ENCODE data around the gene NKAIN4. TPM values are rescaled to one million over a fixed set of nuclear protein-coding genes. Genes with fewer than 3 reads are reported as not detected.
A peak's percentile ranks its signal among the peaks of the same experiment; 100 is the strongest.

Gene NKAIN4
- total and polyA plus RNA-seq, 2 experiments from 2014 or later = 12.6 to 13.2 TPM

DNA sequence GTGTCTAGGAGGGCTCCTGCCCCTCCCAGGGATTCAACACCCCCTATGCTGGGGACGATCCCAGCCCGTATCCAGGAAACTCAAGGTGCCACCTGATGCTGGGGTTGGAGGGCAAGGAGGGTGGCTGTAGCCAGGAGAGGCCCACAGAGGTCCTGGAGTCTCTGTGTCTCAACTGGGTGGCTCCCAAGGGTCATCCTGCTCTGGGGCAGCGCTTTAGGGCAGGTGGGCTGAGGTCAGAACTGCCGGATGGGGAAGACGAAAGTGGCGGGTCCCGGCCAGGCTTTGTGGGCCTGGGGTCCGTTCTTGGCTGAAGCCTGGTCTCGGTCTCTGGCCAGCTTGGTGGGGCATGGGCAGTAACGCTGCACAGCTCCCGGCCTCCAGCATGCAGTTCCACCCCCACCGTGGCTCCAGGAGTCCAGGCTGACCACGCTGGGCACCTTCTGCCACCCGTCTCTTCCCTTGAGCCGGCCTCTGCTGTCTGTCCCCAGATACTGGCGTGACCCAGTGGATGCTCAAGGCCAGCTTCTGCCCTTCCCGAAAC, 35.9 kb upstream of the NKAIN4 start:
- Histone ChIP-seq H4K20me1 (replicated peaks; ENCODE audit: insufficient read depth) (no peaks in the 10 kb centered on the region), H3K4me2 (no peak overlapping the region), H3K9me2 (ENCODE audit: insufficient read depth) (no peaks in the 10 kb centered on the region), H3F3A (replicated peaks; ENCODE audit: low read depth) (no peaks in the 10 kb centered on the region), H3K27ac (ENCODE audit: low read depth) (0 out of 2 replicates have a peak overlapping the region, but pooled peaks have one; percentile 45), H3K4me3 (no peak overlapping the region), H3K4me1 (ENCODE audit: insufficient read depth) (peaks cover 7% of the 10 kb centered on the region; the same call in 1 of the 2 replicates), H2AFZ (no peak overlapping the region), H3K36me3 (ENCODE audit: insufficient read depth) (no peaks in the 10 kb centered on the region; the same call in 1 of the 2 replicates), H3K79me2 (replicated peaks; ENCODE audit: insufficient read depth) (no peaks in the 10 kb centered on the region), H3K27me3 (ENCODE audit: insufficient read depth) (no peaks in the 10 kb centered on the region)
- peaks cover 22% of the 10 kb centered on the region for H3K27me3 Mint-ChIP-seq (ENCODE audit: insufficient read depth, low read depth, poor library complexity)
- H3K4me3 Mint-ChIP-seq = no peak overlapping the region
- H3K27ac Mint-ChIP-seq = no peak overlapping the region
- H3K9me3 Mint-ChIP-seq = no peaks in the 10 kb centered on the region
- peaks cover 16% of the 10 kb centered on the region for H3K36me3 Mint-ChIP-seq (ENCODE audit: low read depth)
- DNase-seq (ENCODE audit: low spot score) = no peak
- peaks cover 8% of the 10 kb centered on the region; the same call in 2 of the 3 replicates for H3K4me1 Mint-ChIP-seq
- TF ChIP-seq NANOG (IDR thresholded peaks at IDR 0.05; ENCODE audit: borderline replicate concordance) = no peak
- TF ChIP-seq, protein P1, sequence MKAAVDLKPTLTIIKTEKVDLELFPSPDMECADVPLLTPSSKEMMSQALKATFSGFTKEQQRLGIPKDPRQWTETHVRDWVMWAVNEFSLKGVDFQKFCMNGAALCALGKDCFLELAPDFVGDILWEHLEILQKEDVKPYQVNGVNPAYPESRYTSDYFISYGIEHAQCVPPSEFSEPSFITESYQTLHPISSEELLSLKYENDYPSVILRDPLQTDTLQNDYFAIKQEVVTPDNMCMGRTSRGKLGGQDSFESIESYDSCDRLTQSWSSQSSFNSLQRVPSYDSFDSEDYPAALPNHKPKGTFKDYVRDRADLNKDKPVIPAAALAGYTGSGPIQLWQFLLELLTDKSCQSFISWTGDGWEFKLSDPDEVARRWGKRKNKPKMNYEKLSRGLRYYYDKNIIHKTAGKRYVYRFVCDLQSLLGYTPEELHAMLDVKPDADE (IDR thresholded peaks at IDR 0.05) = no peak
- TF ChIP-seq ZNF114 (CRISPR knock-in tag; IDR thresholded peaks at IDR 0.05) = no peak
- no peak for TF ChIP-seq JUNB (IDR thresholded peaks at IDR 0.05; ENCODE audit: unreplicated experiment)
- TF ChIP-seq CREB1 (CRISPR knock-in tag; IDR thresholded peaks at IDR 0.05; ENCODE audit: low read depth) = no peak
- no peak for TF ChIP-seq EZH2phosphoT487 (IDR thresholded peaks at IDR 0.05; ENCODE audit: unreplicated experiment)
- TF ChIP-seq POLR2AphosphoS5 (IDR thresholded peaks at IDR 0.05; ENCODE audit: low read depth) = no peak
- no peak for TF ChIP-seq ZNF331 (CRISPR knock-in tag; IDR thresholded peaks at IDR 0.05; ENCODE audit: low read depth)
- TF ChIP-seq, protein P2, sequence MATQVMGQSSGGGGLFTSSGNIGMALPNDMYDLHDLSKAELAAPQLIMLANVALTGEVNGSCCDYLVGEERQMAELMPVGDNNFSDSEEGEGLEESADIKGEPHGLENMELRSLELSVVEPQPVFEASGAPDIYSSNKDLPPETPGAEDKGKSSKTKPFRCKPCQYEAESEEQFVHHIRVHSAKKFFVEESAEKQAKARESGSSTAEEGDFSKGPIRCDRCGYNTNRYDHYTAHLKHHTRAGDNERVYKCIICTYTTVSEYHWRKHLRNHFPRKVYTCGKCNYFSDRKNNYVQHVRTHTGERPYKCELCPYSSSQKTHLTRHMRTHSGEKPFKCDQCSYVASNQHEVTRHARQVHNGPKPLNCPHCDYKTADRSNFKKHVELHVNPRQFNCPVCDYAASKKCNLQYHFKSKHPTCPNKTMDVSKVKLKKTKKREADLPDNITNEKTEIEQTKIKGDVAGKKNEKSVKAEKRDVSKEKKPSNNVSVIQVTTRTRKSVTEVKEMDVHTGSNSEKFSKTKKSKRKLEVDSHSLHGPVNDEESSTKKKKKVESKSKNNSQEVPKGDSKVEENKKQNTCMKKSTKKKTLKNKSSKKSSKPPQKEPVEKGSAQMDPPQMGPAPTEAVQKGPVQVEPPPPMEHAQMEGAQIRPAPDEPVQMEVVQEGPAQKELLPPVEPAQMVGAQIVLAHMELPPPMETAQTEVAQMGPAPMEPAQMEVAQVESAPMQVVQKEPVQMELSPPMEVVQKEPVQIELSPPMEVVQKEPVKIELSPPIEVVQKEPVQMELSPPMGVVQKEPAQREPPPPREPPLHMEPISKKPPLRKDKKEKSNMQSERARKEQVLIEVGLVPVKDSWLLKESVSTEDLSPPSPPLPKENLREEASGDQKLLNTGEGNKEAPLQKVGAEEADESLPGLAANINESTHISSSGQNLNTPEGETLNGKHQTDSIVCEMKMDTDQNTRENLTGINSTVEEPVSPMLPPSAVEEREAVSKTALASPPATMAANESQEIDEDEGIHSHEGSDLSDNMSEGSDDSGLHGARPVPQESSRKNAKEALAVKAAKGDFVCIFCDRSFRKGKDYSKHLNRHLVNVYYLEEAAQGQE (IDR thresholded peaks at IDR 0.05; ENCODE audit: unreplicated experiment) = no peak
- no peak for ATAC-seq

DNA sequence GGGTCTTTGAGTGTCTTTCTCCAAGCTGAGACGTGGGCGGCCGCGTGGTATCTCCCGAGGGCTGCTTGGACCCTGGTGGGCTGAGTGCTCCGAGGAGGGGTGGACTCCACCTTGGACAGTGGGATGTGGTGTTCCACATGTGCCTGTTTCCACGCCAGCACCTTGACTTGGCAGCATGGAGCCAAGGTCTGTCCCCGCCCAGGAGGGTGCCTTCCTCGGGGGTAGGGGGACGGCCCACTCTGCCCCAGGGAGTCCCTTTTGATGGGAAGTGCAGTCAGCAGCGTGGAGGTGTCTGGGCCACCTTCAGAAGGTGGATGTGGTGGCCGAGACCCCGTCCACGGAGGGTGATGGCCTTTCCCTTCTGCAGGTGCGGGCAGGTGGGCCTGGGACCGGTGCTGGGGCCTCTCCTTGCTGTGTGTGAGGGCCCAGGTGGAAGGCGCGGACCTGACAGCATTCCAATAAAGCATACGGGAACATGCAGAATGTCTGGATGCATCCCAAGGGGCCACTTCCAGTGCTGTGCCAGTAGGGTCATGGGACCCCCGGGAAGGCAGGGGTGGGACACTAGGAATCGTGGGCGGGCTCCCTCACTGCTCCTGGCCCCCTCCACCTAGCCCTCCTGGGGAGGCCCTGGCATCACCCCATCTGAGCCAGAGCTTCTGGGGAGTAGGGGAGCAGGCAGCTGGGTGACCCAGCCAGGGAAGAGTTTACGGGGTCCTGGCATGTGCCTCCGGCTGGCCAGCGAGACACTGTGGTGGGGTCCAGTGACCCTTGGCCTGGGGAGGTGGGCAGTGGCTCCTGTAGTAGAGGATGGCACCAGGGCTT, 35.3 kb upstream of the NKAIN4 start:
- H2AFZ ChIP-seq = no peak overlapping the region
- H3K27ac Mint-ChIP-seq = no peak overlapping the region
- H3K27me3 Mint-ChIP-seq (ENCODE audit: insufficient read depth, low read depth, poor library complexity) = peaks cover 18% of the 10 kb centered on the region
- no peak overlapping the region for H3K27ac ChIP-seq (ENCODE audit: low read depth)
- H3K4me3 Mint-ChIP-seq = no peak overlapping the region
- H3K36me3 ChIP-seq (ENCODE audit: insufficient read depth) = no peaks in the 10 kb centered on the region; the same call in 1 of the 2 replicates
- no peaks in the 10 kb centered on the region for H3F3A ChIP-seq (replicated peaks; ENCODE audit: low read depth)
- ATAC-seq (no peak), DNase-seq (ENCODE audit: low spot score) (no peak)
- peaks cover 5% of the 10 kb centered on the region; the same call in 2 of the 3 replicates for H3K4me1 Mint-ChIP-seq
- no peaks in the 10 kb centered on the region for H3K9me3 Mint-ChIP-seq
- H4K20me1 ChIP-seq (replicated peaks; ENCODE audit: insufficient read depth) = no peaks in the 10 kb centered on the region
- H3K27me3 ChIP-seq (ENCODE audit: insufficient read depth) = no peaks in the 10 kb centered on the region
- H3K4me3 ChIP-seq = no peak overlapping the region
- no peaks in the 10 kb centered on the region for H3K79me2 ChIP-seq (replicated peaks; ENCODE audit: insufficient read depth)
- H3K4me2 ChIP-seq = no peak overlapping the region
- H3K4me1 ChIP-seq (ENCODE audit: insufficient read depth) = peaks cover 6% of the 10 kb centered on the region; the same call in 1 of the 2 replicates
- H3K9me2 ChIP-seq (ENCODE audit: insufficient read depth) = no peaks in the 10 kb centered on the region
- H3K36me3 Mint-ChIP-seq (ENCODE audit: low read depth) = peaks cover 16% of the 10 kb centered on the region
- no peak for TF ChIP-seq EZH2 (IDR thresholded peaks at IDR 0.05; ENCODE audit: low read depth, unreplicated experiment)
